GM12878 (cell line): ENCODE measurements around the gene C4orf17. TPM values are rescaled to one million over a fixed set of nuclear protein-coding genes. Genes with fewer than 3 reads are reported as not detected.

Source experiments
- ATAC-seq: fragments of 200-7000 bp; cut with Tn5 transposase; 3 replicates; pipeline ENCODE4 v1.9.1; 2020; ENCODE audit warnings: mild to moderate bottlenecking, moderate library complexity
- BruUV-seq: library from RNA; stranded (reverse); fragments of 400-500 nt; replicated peaks from 2 replicates; lab custom pipeline; 2021; lab: Mats Ljungman, UMichigan
- CTCF ChIA-PET: fragments of 300-600 bp; sonication (Branson Sonifier 250); formaldehyde crosslinking; extraction: SDS; loops from one replicate; lab custom pipeline; 2021; ENCODE audit warnings: inconsistent platforms; lab: Yijun Ruan, JAX
- POLR2A ChIA-PET: fragments of 350-600 bp; formaldehyde crosslinking; extraction: SDS; loops from one replicate; lab custom pipeline; 2021; ENCODE audit warnings: inconsistent platforms; lab: Charles Lee
- RAD21 ChIA-PET: fragments of 300-600 bp; sonication (Branson Sonifier 250); formaldehyde crosslinking; loops from one replicate; lab custom pipeline; 2023; ENCODE audit warnings: antibody characterized with exemption; ENCODE audit not compliant: unreplicated experiment; lab: Charles Lee
- SMC1A ChIA-PET: fragments of 300-600 bp; sonication (Branson Sonifier 250); formaldehyde crosslinking; loops from one replicate; lab custom pipeline; 2023; ENCODE audit not compliant: unreplicated experiment, uncharacterized antibody; lab: Charles Lee
- DNase-seq: peaks from one replicate; pipeline ENCODE4 v3.0.0-alpha.2; 2011; ENCODE audit warnings: low read depth, low spot score
- FAIRE-seq: peaks from 3 replicates; lab custom pipeline; 2011; peaks lifted over from hg19 to GRCh38; lab: Jason Lieb, UNC
- H2AFZ ChIP-seq: 2 replicates; pipeline ENCODE4 v1.6.0; 2011; ENCODE audit warnings: low read depth, low read length, control low read depth; ENCODE audit not compliant: control insufficient read depth
- H3K27ac ChIP-seq: 2 replicates; pipeline ENCODE4 v1.5.1; 2011; ENCODE audit warnings: control low read depth; ENCODE audit not compliant: control insufficient read depth, insufficient read depth
- H3K27me3 ChIP-seq, 2 experiments: replicated peaks in 1 of 2; 2 replicates each; pipeline versions ENCODE4 v1.6.0 to v1.6.1; 2011; ENCODE audit warnings: low read length in 1 of 2; ENCODE audit not compliant: control insufficient read depth in 2 of 2, insufficient read depth in 2 of 2
- H3K36me3 ChIP-seq, 2 experiments: 2 replicates each; pipeline ENCODE4 v1.5.1; 2011; ENCODE audit warnings: low read length in 1 of 2; ENCODE audit not compliant: control insufficient read depth in 2 of 2, insufficient read depth in 2 of 2
- H3K4me1 ChIP-seq: 2 replicates; pipeline ENCODE4 v1.6.1; 2011; ENCODE audit warnings: mild to moderate bottlenecking, low read length, moderate library complexity, mixed read lengths; ENCODE audit not compliant: control insufficient read depth, insufficient read depth
- H3K4me2 ChIP-seq: 2 replicates; pipeline ENCODE4 v1.6.0; 2011; ENCODE audit warnings: control low read depth; ENCODE audit not compliant: control insufficient read depth, insufficient read depth
- H3K4me3 ChIP-seq: fragments of 200-600 bp; sonication (generic); 2 replicates; pipeline ENCODE4 v1.5.1; 2016
- H3K79me2 ChIP-seq: 2 replicates; pipeline ENCODE4 v1.6.0; 2011; ENCODE audit warnings: low read length; ENCODE audit not compliant: control insufficient read depth, insufficient read depth
- H3K9ac ChIP-seq: 2 replicates; pipeline ENCODE4 v1.8.0; 2011; ENCODE audit warnings: low read length, control low read depth, mixed read lengths; ENCODE audit not compliant: control insufficient read depth, insufficient read depth
- H3K9me3 ChIP-seq: replicated peaks from 3 replicates; pipeline ENCODE4 v1.5.1; 2011; ENCODE audit warnings: mild to moderate bottlenecking, low read length; ENCODE audit not compliant: control insufficient read depth, insufficient read depth
- H4K20me1 ChIP-seq: 2 replicates; pipeline ENCODE4 v1.6.0; 2011; ENCODE audit not compliant: control insufficient read depth, insufficient read depth
- ATF3 ChIP-seq: IDR thresholded peaks from 2 replicates; pipeline ENCODE4 v1.6.1; 2011; ENCODE audit warnings: low read depth, mild to moderate bottlenecking, low read length, moderate library complexity, borderline replicate concordance; ENCODE audit errors: extremely low read depth
- E2F8 ChIP-seq: fragments of 450-650 bp; IDR thresholded peaks from 2 replicates; pipeline ENCODE4 v1.6.1; 2018; ENCODE audit warnings: mild to moderate bottlenecking, low read depth, moderate library complexity; ENCODE audit not compliant: partially characterized antibody
- ELK1 ChIP-seq: IDR thresholded peaks from 2 replicates; pipeline ENCODE4 v1.6.1; 2012; ENCODE audit warnings: low read depth, low read length, improper control_type of control experiment
- IRF4 ChIP-seq: IDR thresholded peaks from 2 replicates; pipeline ENCODE4 v1.6.1; 2011; ENCODE audit warnings: low read depth, low read length
- JUNB ChIP-seq: IDR thresholded peaks from 2 replicates; pipeline ENCODE4 v1.6.1; 2016; ENCODE audit warnings: antibody characterized with exemption, mild to moderate bottlenecking
- NFIC ChIP-seq: IDR thresholded peaks from 2 replicates; pipeline ENCODE4 v1.6.1; 2012; ENCODE audit warnings: low read depth, mild to moderate bottlenecking, inconsistent platforms, low read length, moderate library complexity
- NR2F1 ChIP-seq: fragments of 450-650 bp; conservative IDR thresholded peaks from 2 replicates; pipeline ENCODE4 v1.6.1; 2017; ENCODE audit warnings: mild to moderate bottlenecking
- POLR2AphosphoS2 ChIP-seq: IDR thresholded peaks from 2 replicates; pipeline ENCODE4 v1.6.1; 2011; ENCODE audit warnings: low read depth, mild to moderate bottlenecking, low read length, improper control_type of control experiment, moderate library complexity
- RAD21 ChIP-seq: IDR thresholded peaks from 2 replicates; pipeline ENCODE4 v1.6.1; 2011; ENCODE audit warnings: mild to moderate bottlenecking, low read depth, low read length, moderate library complexity; ENCODE audit not compliant: insufficient read depth
- SMARCA5 ChIP-seq: fragments of 450-650 bp; IDR thresholded peaks from 2 replicates; pipeline ENCODE4 v1.6.1; 2017; ENCODE audit warnings: mild to moderate bottlenecking
- TARDBP ChIP-seq: IDR thresholded peaks from 2 replicates; pipeline ENCODE4 v1.6.1; 2016; ENCODE audit warnings: borderline replicate concordance
- ZNF384 ChIP-seq: IDR thresholded peaks from 2 replicates; pipeline ENCODE4 v1.6.1; 2012; ENCODE audit warnings: low read depth, mild to moderate bottlenecking, low read length, improper control_type of control experiment, borderline replicate concordance
- ZSCAN29 ChIP-seq: fragments of 450-650 bp; IDR thresholded peaks from 2 replicates; pipeline ENCODE4 v1.6.1; 2017; ENCODE audit warnings: mild to moderate bottlenecking, moderate library complexity
- WGBS: methylation state at CpG from one replicate; pipeline ENCODE4 v1.1.6; 2016; ENCODE audit warnings: low lambda C conversion rate; ENCODE audit not compliant: insufficient replicate concordance, insufficient coverage; ENCODE audit errors: missing lambda C conversion rate; 5-methylcytosine and 5-hydroxymethylcytosine counted together
- in situ Hi-C: fragments of 300-500 bp; cut with MboI; formaldehyde crosslinking; loops from 9 replicates; pipeline ENCODE4 v1.14.3; 2018; ENCODE audit warnings: mixed read lengths
- intact Hi-C: fragments of 100-400 bp; cut with micrococcal nuclease; formaldehyde crosslinking; loops from one replicate; pipeline ENCODE4 v1.14.2; 2022; ENCODE audit not compliant: unreplicated experiment
- polyA plus RNA-seq, 11 experiments: library from polyadenylated mRNA; depleted of rRNA in 4 of 11; unstranded in 6 of 11; stranded (reverse) in 5 of 11; fragments of >200 nt; fragmentation: Nextera tagmentation in 4 of 11; fragmentation: Illumina TruSeq in 1 of 11; extraction: Ambion mirVana in 4 of 11; extraction: Trizol in 1 of 11; gene quantifications; 1 replicate in 1 of 11; 2 replicates in 10 of 11; pipeline versions ENCODE4 v1.2.1 to v1.2.3, GENCODE V29; 2011 to 2016; ENCODE audit warnings: inconsistent platforms in 2 of 11, missing spikeins in 2 of 11, low read depth in 1 of 11
- total RNA-seq, 4 experiments: library from RNA; depleted of rRNA in 3 of 4; stranded (reverse); fragments of >200 nt in 3 of 4; fragmentation: Illumina TruSeq in 1 of 4; extraction: Trizol in 1 of 4; gene quantifications; 2 replicates each; pipeline versions ENCODE4 v1.2.1 to v1.2.3, GENCODE V29; 2013 to 2021
- TF ChIP-seq, protein P1 (sequence below): IDR thresholded peaks from 2 replicates; pipeline ENCODE4 v1.6.1; 2011; ENCODE audit warnings: low read depth, low read length, improper control_type of control experiment, borderline replicate concordance

C4orf17 gene
- total and polyA plus RNA-seq, 10 of the 15 experiments (the other 5 are each of a cell fraction or from before 2014, with no cell fraction given) = not detected

GRCh38 chr4:99585516-99585915, 74.7 kb downstream of the C4orf17 start:
- TF ChIP-seq TARDBP = no peak
- TF ChIP-seq JUNB = no peak
- no peak for TF ChIP-seq RAD21
- no peak for TF ChIP-seq POLR2AphosphoS2
- no peak for TF ChIP-seq IRF4
- TF ChIP-seq, protein P1, sequence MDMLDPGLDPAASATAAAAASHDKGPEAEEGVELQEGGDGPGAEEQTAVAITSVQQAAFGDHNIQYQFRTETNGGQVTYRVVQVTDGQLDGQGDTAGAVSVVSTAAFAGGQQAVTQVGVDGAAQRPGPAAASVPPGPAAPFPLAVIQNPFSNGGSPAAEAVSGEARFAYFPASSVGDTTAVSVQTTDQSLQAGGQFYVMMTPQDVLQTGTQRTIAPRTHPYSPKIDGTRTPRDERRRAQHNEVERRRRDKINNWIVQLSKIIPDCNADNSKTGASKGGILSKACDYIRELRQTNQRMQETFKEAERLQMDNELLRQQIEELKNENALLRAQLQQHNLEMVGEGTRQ = no peak
- TF ChIP-seq, all 136 proteins: peak for 0
- H3K27ac ChIP-seq = no peak overlapping the region
- no peaks in the 10 kb centered on the region for H3K79me2 ChIP-seq
- CTCF ChIA-PET = no interaction called here
- no peak for DNase-seq
- H3K36me3 ChIP-seq = no peaks in the 10 kb centered on the region
- 39% methylated on average over 1 of the region's 1 CpG for WGBS
- SMC1A ChIA-PET = interaction anchor here (1.0 kb wide), 1 partner anchor 9 kb away, joined by 3 read pairs; no protein-coding TSS in a partner anchor
- no peaks in the 10 kb centered on the region for H3K9me3 ChIP-seq
- no TSS peak for BruUV-seq
- ATAC-seq = no peak
- H4K20me1 ChIP-seq = no peaks in the 10 kb centered on the region
- no peaks in the 10 kb centered on the region for H3K27me3 ChIP-seq
- H3K4me2 ChIP-seq = no peak overlapping the region
- POLR2A ChIA-PET = no interaction called here
- no peak overlapping the region for H3K4me3 ChIP-seq
- H2AFZ ChIP-seq = no peak overlapping the region
- RAD21 ChIA-PET = interaction anchor here (1.0 kb wide), 2 partner anchors 223 to 363 kb away, joined by 3 read pairs; no protein-coding TSS in a partner anchor
- FAIRE-seq = no peak
- no peak overlapping the region for H3K9ac ChIP-seq
- H3K4me1 ChIP-seq = no peaks in the 10 kb centered on the region
- intact Hi-C loops = no loop called here
- in situ Hi-C loops = no loop called here

DNA sequence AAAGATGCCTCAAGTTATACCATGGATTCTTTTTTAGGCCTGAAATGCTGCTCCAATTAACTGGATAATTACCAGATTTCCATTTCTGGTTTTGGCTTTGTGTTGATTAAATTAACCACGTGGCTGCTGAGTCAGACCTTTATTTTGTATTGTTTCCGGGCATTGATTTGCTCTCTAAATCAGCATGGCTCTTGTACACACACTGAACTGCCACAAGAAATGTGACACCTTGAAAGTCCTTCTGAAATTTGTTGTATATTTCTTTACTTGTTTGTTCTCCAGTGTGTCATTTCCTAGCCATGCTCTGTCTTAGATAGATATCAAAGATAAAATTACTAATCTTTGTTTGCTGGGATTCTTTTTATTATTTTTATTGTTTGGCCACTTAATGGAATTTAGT, 75.5 kb downstream of the C4orf17 start:
- Histone ChIP-seq H3K27me3 (no peaks in the 10 kb centered on the region), H4K20me1 (no peaks in the 10 kb centered on the region), H3K9ac (no peak overlapping the region), H3K79me2 (no peaks in the 10 kb centered on the region), H2AFZ (no peak overlapping the region), H3K4me2 (no peak overlapping the region), H3K27ac (no peak overlapping the region), H3K4me3 (no peak overlapping the region), H3K9me3 (no peaks in the 10 kb centered on the region), H3K36me3 (no peaks in the 10 kb centered on the region), H3K4me1 (no peaks in the 10 kb centered on the region)
- ChIA-PET POLR2A (no interaction called here), CTCF (no interaction called here), SMC1A (no interaction called here), RAD21 (no interaction called here)
- intact Hi-C loops (no loop called here), in situ Hi-C loops (no loop called here)
- ATAC-seq (no peak), FAIRE-seq (no peak), DNase-seq (no peak)
- 41% methylated on average over 2 of the region's 2 CpGs for WGBS
- no TSS peak for BruUV-seq
- no peak for TF ChIP-seq ATF3
- no peak for TF ChIP-seq NR2F1
- no peak for TF ChIP-seq ZNF384
- no peak for TF ChIP-seq NFIC
- no peak for TF ChIP-seq ZSCAN29
- no peak for TF ChIP-seq E2F8
- TF ChIP-seq ELK1 = no peak
- TF ChIP-seq SMARCA5 = no peak
